HepG2 (cell line): ENCODE measurements around the gene VARS2. TPM values are rescaled to one million over a fixed set of nuclear protein-coding genes. Genes with fewer than 3 reads are reported as not detected.

ENCODE experiments used
- AGO2 ChIP-seq: fragments of 200-400 bp; formaldehyde crosslinking; optimal IDR thresholded peaks from 2 replicates; pipeline ENCODE3; 2017; ENCODE audit warnings: mild to moderate bottlenecking, low read depth, low read length, moderate library complexity
- ATAD3A ChIP-seq: sonication (generic); formaldehyde crosslinking; IDR thresholded peaks from 2 replicates; pipeline ENCODE4 v1.4.0; 2020; ENCODE audit warnings: missing genetic modification reagents
- CENPT ChIP-seq: sonication (generic); formaldehyde crosslinking; IDR thresholded peaks from 2 replicates; pipeline ENCODE4 v1.8.0; 2022; ENCODE audit warnings: low read depth, mild to moderate bottlenecking, moderate library complexity, missing genetic modification reagents
- GMEB2 ChIP-seq: IDR thresholded peaks from 2 replicates; pipeline ENCODE4 v1.6.1; 2016; ENCODE audit warnings: missing biosample characterization, missing genetic modification reagents, low read depth
- HOXA5 ChIP-seq: sonication (generic); formaldehyde crosslinking; IDR thresholded peaks from 2 replicates; pipeline ENCODE4 v1.4.0; 2020; ENCODE audit warnings: missing genetic modification reagents
- KIAA2018 ChIP-seq: sonication (generic); formaldehyde crosslinking; IDR thresholded peaks from 2 replicates; pipeline ENCODE4 v1.5.0; 2020; ENCODE audit warnings: mild to moderate bottlenecking, missing genetic modification reagents, borderline replicate concordance
- KLF9 ChIP-seq: IDR thresholded peaks from 2 replicates; pipeline ENCODE4 v1.6.1; 2016; ENCODE audit warnings: low read depth
- MXD4 ChIP-seq: IDR thresholded peaks from 2 replicates; pipeline ENCODE4 v1.6.1; 2016; ENCODE audit warnings: mild to moderate bottlenecking, missing biosample characterization, missing genetic modification reagents
- REXO4 ChIP-seq: sonication (generic); formaldehyde crosslinking; IDR thresholded peaks from 2 replicates; pipeline ENCODE4 v1.8.0; 2022; ENCODE audit warnings: missing genetic modification reagents, mild to moderate bottlenecking, borderline replicate concordance
- SP2 ChIP-seq: sonication (generic); formaldehyde crosslinking; IDR thresholded peaks from 2 replicates; pipeline ENCODE4 v1.5.1; 2020; ENCODE audit warnings: mild to moderate bottlenecking, missing genetic modification reagents
- SP4 ChIP-seq: sonication (generic); formaldehyde crosslinking; IDR thresholded peaks from 2 replicates; pipeline ENCODE4 v1.8.1; 2023; ENCODE audit warnings: mild to moderate bottlenecking, missing genetic modification reagents
- TBX2 ChIP-seq: sonication (generic); formaldehyde crosslinking; IDR thresholded peaks from 2 replicates; pipeline ENCODE4 v1.5.0; 2020; ENCODE audit warnings: missing genetic modification reagents, mild to moderate bottlenecking, borderline replicate concordance
- THAP9 ChIP-seq: sonication (generic); formaldehyde crosslinking; IDR thresholded peaks from 2 replicates; pipeline ENCODE4; 2020; ENCODE audit warnings: missing genetic modification reagents, mild to moderate bottlenecking, borderline replicate concordance
- TP53 ChIP-seq: sonication (generic); formaldehyde crosslinking; conservative IDR thresholded peaks from 2 replicates; pipeline ENCODE4 v1.4.0; 2020; ENCODE audit warnings: missing genetic modification reagents
- YEATS2 ChIP-seq: sonication (generic); formaldehyde crosslinking; IDR thresholded peaks from 2 replicates; pipeline ENCODE4 v1.4.0; 2020; ENCODE audit warnings: missing genetic modification reagents, borderline replicate concordance
- ZNF124 ChIP-seq: sonication (generic); formaldehyde crosslinking; IDR thresholded peaks from 2 replicates; pipeline ENCODE4 v1.4.0; 2020; ENCODE audit warnings: missing genetic modification reagents
- ZNF570 ChIP-seq: sonication (generic); formaldehyde crosslinking; IDR thresholded peaks from 2 replicates; pipeline ENCODE4 v1.4.0; 2020; ENCODE audit warnings: mild to moderate bottlenecking, missing genetic modification reagents, borderline replicate concordance
- polyA plus RNA-seq, 8 experiments: library from polyadenylated mRNA; depleted of rRNA in 3 of 8; stranded (reverse) in 7 of 8; unstranded in 1 of 8; fragments of >200 nt; fragmentation: Illumina TruSeq in 4 of 8; extraction: Trizol in 4 of 8; gene quantifications; 2 replicates each; pipeline versions ENCODE4 v1.2.1 to v1.2.3, GENCODE V29; 2011 to 2016; ENCODE audit warnings: low read depth in 4 of 8, missing spikeins in 1 of 8, mixed read lengths in 1 of 8; ENCODE audit not compliant: insufficient read depth in 1 of 8
- total RNA-seq, 5 experiments: library from RNA; depleted of rRNA; stranded (reverse); fragments of >200 nt; fragmentation: Illumina TruSeq; extraction: Trizol; gene quantifications; 2 replicates each; pipeline ENCODE4 v1.2.3, GENCODE V29; 2016; ENCODE audit warnings: low read depth in 1 of 5

VARS2 gene
- total and polyA plus RNA-seq, 2 of the 13 experiments (the other 11 are each of a cell fraction or from before 2014, with no cell fraction given), result 61.8 to 71.8 TPM

DNA sequence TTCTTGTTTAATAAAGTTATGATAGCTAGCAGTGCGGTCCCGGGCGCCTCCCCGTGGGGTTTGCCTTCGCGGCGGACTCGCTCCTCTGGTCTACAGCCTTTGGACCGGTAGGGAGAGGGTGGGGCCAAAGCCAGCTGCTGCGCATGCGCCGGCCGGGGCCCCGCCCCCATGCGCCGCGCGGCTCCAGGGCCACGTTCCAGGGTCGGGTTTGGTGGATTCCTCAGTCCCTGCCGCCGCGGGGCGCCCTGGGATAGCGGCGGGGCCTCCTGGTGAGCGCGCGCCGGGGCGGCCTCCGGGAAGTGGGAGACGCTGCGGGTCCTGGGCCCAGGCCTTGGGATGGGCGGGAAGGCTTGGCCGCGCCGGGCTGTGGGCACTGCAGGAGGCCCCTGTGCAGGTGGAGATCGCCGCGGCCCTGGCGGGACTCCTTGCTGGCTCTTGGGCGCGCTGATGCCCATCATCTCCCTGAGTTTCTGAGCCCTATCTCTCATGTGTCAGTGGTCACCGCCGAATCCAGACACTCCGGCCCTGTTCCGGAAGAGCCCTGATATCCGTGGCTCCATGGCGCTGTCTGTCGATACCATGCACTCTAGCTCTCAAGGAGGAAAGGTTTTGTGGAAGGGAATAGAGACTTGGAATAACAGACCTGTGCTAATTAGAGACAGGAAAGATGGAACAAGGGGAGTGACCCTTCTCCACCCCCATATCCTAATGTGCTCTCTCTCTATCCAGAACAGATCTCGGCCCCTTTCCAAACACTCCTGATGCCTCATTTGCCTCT lies at the start of gene VARS2 (continued):
- TF ChIP-seq AGO2, result peak; percentile 98
- TF ChIP-seq ATAD3A (CRISPR knock-in tag), result peak; percentile 92; the same call in 1 of the 2 replicates
- peak; percentile 93 for TF ChIP-seq TBX2 (CRISPR knock-in tag)
- TF ChIP-seq SP2 (CRISPR knock-in tag), result no peak
- no peak; the same call in 1 of the 2 replicates for TF ChIP-seq THAP9 (CRISPR knock-in tag)
- TF ChIP-seq MXD4 (CRISPR knock-in tag), result peak; percentile 92
- peak; percentile 96 for TF ChIP-seq YEATS2 (CRISPR knock-in tag)
- no peak; the same call in none of the 2 replicates for TF ChIP-seq SP4
- peak; percentile 92 for TF ChIP-seq HOXA5 (CRISPR knock-in tag)
- peak; percentile 62; the same call in 1 of the 2 replicates for TF ChIP-seq GMEB2
- no peak for TF ChIP-seq ZNF570 (CRISPR knock-in tag)
- TF ChIP-seq CENPT (CRISPR knock-in tag), result peak; percentile 87
- peak; percentile 85 for TF ChIP-seq TP53 (CRISPR knock-in tag)
- 0 out of 2 replicates have a peak, but pooled peaks have one; percentile 52 for TF ChIP-seq KLF9 (CRISPR knock-in tag)
- peak; percentile 90; the same call in 1 of the 2 replicates for TF ChIP-seq ZNF124 (CRISPR knock-in tag)
- TF ChIP-seq REXO4 (CRISPR knock-in tag), result 0 out of 2 replicates have a peak, but pooled peaks have one; percentile 74
- TF ChIP-seq KIAA2018 (CRISPR knock-in tag), result no peak
